Measurements from ENCODE around the gene NT5M. TPM values are rescaled to one million over a fixed set of nuclear protein-coding genes. Genes with fewer than 3 reads are reported as not detected.
"Not testable (repeated sequence)": the region's sequence is repeated elsewhere in the genome, so short reads cannot be mapped to it uniquely, and the experiment has no call there.

Gene NT5M
- total RNA-seq, 1 donor from 2014 or later, result 8.2 TPM

- H3K4me3 Mint-ChIP-seq (ENCODE audit: unreplicated experiment), result no peak overlapping the region
- H3K4me1 Mint-ChIP-seq (ENCODE audit: low read depth, unreplicated experiment), result peaks cover 44% of the 10 kb centered on the region
- H3K36me3 Mint-ChIP-seq (ENCODE audit: unreplicated experiment), result peaks cover 4% of the 10 kb centered on the region
- peaks cover 10% of the 10 kb centered on the region for H3K9me3 Mint-ChIP-seq (ENCODE audit: unreplicated experiment)
- TF ChIP-seq CTCF (IDR thresholded peaks at IDR 0.05; ENCODE audit: partially characterized antibody, unreplicated experiment), result no peak
- H3K27ac Mint-ChIP-seq (ENCODE audit: unreplicated experiment), result peak overlapping the region; percentile 62
- H3K27me3 Mint-ChIP-seq (ENCODE audit: unreplicated experiment), result peaks cover 8% of the 10 kb centered on the region
- DNase-seq, result peak; percentile 12
Measured at GRCh38 chr17:17380145-17380925, 77.2 kb downstream of the NT5M start.

- H3K9me3 Mint-ChIP-seq (ENCODE audit: unreplicated experiment), result peaks cover 21% of the 10 kb centered on the region
- no peak overlapping the region for H3K4me3 Mint-ChIP-seq (ENCODE audit: unreplicated experiment)
- peaks cover 50% of the 10 kb centered on the region for H3K4me1 Mint-ChIP-seq (ENCODE audit: low read depth, unreplicated experiment)
- peaks cover 18% of the 10 kb centered on the region for H3K27me3 Mint-ChIP-seq (ENCODE audit: unreplicated experiment)
- no peak for TF ChIP-seq CTCF (IDR thresholded peaks at IDR 0.05; ENCODE audit: partially characterized antibody, unreplicated experiment)
- H3K36me3 Mint-ChIP-seq (ENCODE audit: unreplicated experiment), result peaks cover 4% of the 10 kb centered on the region
- H3K27ac Mint-ChIP-seq (ENCODE audit: unreplicated experiment), result peak overlapping the region; percentile 71
- peak; percentile 1 for DNase-seq
Measured at GRCh38 chr17:17381446-17382064, 78.4 kb downstream of the NT5M start.

- Mint-ChIP-seq H3K4me3 (ENCODE audit: unreplicated experiment) (no peak overlapping the region), H3K27ac (ENCODE audit: unreplicated experiment) (peak overlapping the region; percentile 71), H3K9me3 (ENCODE audit: unreplicated experiment) (peaks cover 24% of the 10 kb centered on the region), H3K36me3 (ENCODE audit: unreplicated experiment) (peaks cover 4% of the 10 kb centered on the region), H3K4me1 (ENCODE audit: low read depth, unreplicated experiment) (peaks cover 50% of the 10 kb centered on the region), H3K27me3 (ENCODE audit: unreplicated experiment) (peaks cover 21% of the 10 kb centered on the region)
- no peak for DNase-seq
- no peak for TF ChIP-seq CTCF (IDR thresholded peaks at IDR 0.05; ENCODE audit: partially characterized antibody, unreplicated experiment)
Measured at GRCh38 chr17:17382065-17382459, 78.9 kb downstream of the NT5M start.

GRCh38 chr17:17382971-17383370 is 79.8 kb downstream of the NT5M start:
- TF ChIP-seq CTCF (IDR thresholded peaks at IDR 0.05; ENCODE audit: partially characterized antibody, unreplicated experiment), result no peak
- peak overlapping the region; percentile 83 for H3K27ac Mint-ChIP-seq (ENCODE audit: unreplicated experiment)
- peaks cover 4% of the 10 kb centered on the region for H3K36me3 Mint-ChIP-seq (ENCODE audit: unreplicated experiment)
- H3K4me1 Mint-ChIP-seq (ENCODE audit: low read depth, unreplicated experiment), result peaks cover 55% of the 10 kb centered on the region
- peaks cover 26% of the 10 kb centered on the region for H3K27me3 Mint-ChIP-seq (ENCODE audit: unreplicated experiment)
- H3K9me3 Mint-ChIP-seq (ENCODE audit: unreplicated experiment), result peaks cover 24% of the 10 kb centered on the region
- no peak for DNase-seq
- H3K4me3 Mint-ChIP-seq (ENCODE audit: unreplicated experiment), result peak overlapping the region; percentile 64

- H3K36me3 Mint-ChIP-seq (ENCODE audit: unreplicated experiment); H3K4me3 Mint-ChIP-seq (ENCODE audit: unreplicated experiment): not testable (repeated sequence)
- peaks cover 26% of the 10 kb centered on the region for H3K27me3 Mint-ChIP-seq (ENCODE audit: unreplicated experiment)
- peak; percentile 4 for DNase-seq
- peaks cover 55% of the 10 kb centered on the region for H3K4me1 Mint-ChIP-seq (ENCODE audit: low read depth, unreplicated experiment)
- H3K27ac Mint-ChIP-seq (ENCODE audit: unreplicated experiment), result peak overlapping the region; percentile 28
- H3K9me3 Mint-ChIP-seq (ENCODE audit: unreplicated experiment), result peaks cover 24% of the 10 kb centered on the region
Measured at GRCh38 chr17:17383431-17384290, 80.5 kb downstream of the NT5M start.
